IPS DF 6.9 (cell line): ENCODE measurements around the gene DICER1.

ENCODE experiments used
- DNase-seq: peaks from one replicate; pipeline ENCODE4 v3.0.0-alpha.2; 2013; ENCODE audit warnings: low read depth, low spot score
- H3K27ac ChIP-seq: one replicate; pipeline ENCODE4 v1.5.1; 2013; ENCODE audit warnings: low read length, control low read depth
- H3K27me3 ChIP-seq: 2 replicates; pipeline ENCODE4 v1.6.1; 2013; ENCODE audit warnings: mild to moderate bottlenecking, low read length; ENCODE audit not compliant: control insufficient read depth, insufficient read depth
- H3K36me3 ChIP-seq: 2 replicates; pipeline ENCODE4 v1.6.1; 2013; ENCODE audit warnings: low read length; ENCODE audit not compliant: control insufficient read depth, insufficient read depth
- H3K4me1 ChIP-seq: 2 replicates; pipeline ENCODE4 v1.6.1; 2013; ENCODE audit warnings: low read length; ENCODE audit not compliant: control insufficient read depth, insufficient read depth
- H3K4me3 ChIP-seq: 2 replicates; pipeline ENCODE4 v1.5.1; 2013; ENCODE audit warnings: mild to moderate bottlenecking, low read length
- H3K9me3 ChIP-seq: 2 replicates; pipeline ENCODE4 v1.6.1; 2013; ENCODE audit warnings: low read length, inconsistent platforms; ENCODE audit not compliant: control insufficient read depth, insufficient read depth
- WGBS: extraction: QIAGEN DNeasy Blood & Tissue Kit; methylation state at CpG from one replicate; pipeline ENCODE4 v1.1.7; 2013; ENCODE audit warnings: mixed read lengths, missing lambda C conversion rate; ENCODE audit not compliant: insufficient read length, insufficient coverage; 5-methylcytosine and 5-hydroxymethylcytosine counted together

DICER1 gene

DNA sequence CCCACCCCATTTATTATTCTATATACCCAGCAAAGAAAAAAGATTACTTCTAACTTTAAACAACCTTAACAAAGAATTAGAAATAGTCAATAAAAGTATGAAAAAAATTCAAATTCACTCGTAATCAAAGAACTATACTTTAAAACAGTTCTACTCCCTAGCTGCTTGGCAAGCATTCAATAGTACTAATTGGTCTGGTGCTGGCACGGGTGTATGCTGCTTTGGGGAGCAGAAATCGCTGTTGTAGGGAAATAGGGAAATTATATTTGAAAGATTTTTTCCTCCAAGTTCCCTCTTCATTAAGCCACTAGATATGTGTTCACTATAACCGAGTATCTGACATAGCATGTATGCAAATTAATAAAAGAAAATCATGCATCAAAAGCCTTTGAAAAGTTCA, 65.7 kb downstream of the DICER1 start:
- H3K4me1 ChIP-seq: no peaks in the 10 kb centered on the region
- no peak for DNase-seq
- no peak overlapping the region for H3K4me3 ChIP-seq
- peaks cover 3% of the 10 kb centered on the region; the same call in 1 of the 2 replicates for H3K36me3 ChIP-seq
- H3K27ac ChIP-seq: no peak overlapping the region
- no peaks in the 10 kb centered on the region for H3K27me3 ChIP-seq
- H3K9me3 ChIP-seq: no peaks in the 10 kb centered on the region
- no CpG with 5 or more reads among the region's 4 CpGs for WGBS

DNA sequence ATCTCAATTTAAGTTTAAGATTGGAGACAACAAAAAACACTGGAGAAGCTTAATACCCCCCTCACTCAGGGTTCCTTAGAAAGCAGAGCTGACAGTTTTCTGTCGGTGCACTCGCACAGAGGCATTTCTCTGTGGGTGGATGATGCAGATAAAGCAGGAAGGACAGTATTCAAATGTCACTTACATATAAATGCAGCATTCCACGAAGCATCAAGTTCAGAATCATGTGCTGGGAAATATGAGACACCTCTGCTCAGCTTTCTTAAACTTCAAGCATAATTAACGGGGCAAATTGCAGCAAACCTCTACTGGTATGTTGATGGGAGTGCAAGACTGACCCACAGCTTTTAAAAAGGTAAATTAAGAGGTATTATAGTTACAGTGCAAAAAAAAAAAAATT, 68.7 kb downstream of the DICER1 start:
- Histone ChIP-seq H3K36me3 (peaks cover 3% of the 10 kb centered on the region; the same call in 1 of the 2 replicates), H3K27ac (no peak overlapping the region), H3K4me1 (no peaks in the 10 kb centered on the region), H3K27me3 (no peaks in the 10 kb centered on the region), H3K4me3 (no peak overlapping the region), H3K9me3 (no peaks in the 10 kb centered on the region)
- WGBS: no CpG with 5 or more reads among the region's 4 CpGs
- DNase-seq: no peak

DNA sequence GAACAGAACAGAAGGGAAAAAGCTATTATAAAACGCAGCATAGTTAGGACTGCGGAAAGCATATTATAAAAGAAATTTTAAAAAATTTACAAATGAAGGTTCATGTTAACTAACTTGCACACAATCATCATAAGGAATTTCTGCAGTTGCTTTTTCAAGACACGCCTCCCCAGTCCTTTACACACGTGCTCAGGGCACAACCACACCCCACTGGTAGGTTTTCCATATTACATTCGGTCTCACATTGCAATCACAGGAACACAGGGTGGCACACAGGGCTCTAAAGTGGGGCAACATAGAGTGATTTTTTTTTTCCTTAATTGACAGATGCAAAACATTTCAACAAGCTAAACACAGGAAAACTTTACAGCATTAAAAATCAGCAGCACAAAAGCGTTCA, 69.7 kb downstream of the DICER1 start:
- DNase-seq: no peak
- WGBS: no CpG with 5 or more reads among the region's 6 CpGs
- Histone ChIP-seq H3K36me3 (no peaks in the 10 kb centered on the region; the same call in 1 of the 2 replicates), H3K27ac (no peak overlapping the region), H3K27me3 (no peaks in the 10 kb centered on the region), H3K9me3 (no peaks in the 10 kb centered on the region), H3K4me3 (no peak overlapping the region), H3K4me1 (no peaks in the 10 kb centered on the region)

DNA sequence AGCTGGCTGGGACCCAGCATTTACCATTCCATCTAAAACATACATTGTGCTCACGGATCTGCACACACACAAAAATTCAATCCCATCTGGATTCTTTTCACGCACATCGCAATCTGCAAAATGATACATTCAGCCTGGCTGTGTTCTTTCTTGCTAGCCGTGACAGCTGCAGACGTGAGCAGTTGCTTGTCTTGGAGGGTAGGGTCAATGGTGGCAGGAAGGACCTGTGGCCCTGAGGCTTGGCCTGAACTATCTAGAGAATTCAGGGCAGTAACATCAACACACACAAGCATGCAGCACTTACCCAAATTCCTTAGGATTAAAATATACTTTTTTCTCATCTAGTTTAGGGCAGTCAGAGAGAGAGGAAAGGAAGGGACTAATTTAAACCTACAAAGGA, 72.0 kb downstream of the DICER1 start:
- no peak for DNase-seq

DNA sequence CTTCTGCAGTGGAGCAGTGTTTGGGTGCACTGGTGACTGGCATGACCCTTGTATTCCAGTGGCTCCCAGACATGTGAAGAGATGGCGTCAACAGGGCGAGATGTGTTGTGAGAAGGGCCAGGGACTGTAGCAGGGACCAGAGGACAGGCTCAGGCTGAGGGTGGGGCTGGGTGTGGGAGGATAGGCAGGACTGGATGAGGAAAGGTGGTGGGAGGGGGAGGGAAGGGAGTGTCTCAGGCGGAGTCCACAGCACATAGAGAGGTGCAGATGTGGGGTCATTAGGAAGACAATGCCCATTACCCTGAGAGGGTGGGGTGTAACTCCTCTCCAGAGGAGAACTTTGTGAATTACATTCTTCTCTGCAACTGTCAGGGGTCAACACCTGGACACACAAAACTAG, 78.5 kb downstream of the DICER1 start:
- Histone ChIP-seq H3K4me3 (no peak overlapping the region), H3K9me3 (no peaks in the 10 kb centered on the region), H3K4me1 (peaks cover 3% of the 10 kb centered on the region; the same call in 1 of the 2 replicates), H3K27ac (no peak overlapping the region), H3K36me3 (no peaks in the 10 kb centered on the region), H3K27me3 (no peaks in the 10 kb centered on the region)
- WGBS: no CpG with 5 or more reads among the region's 3 CpGs
- no peak for DNase-seq

More for the DNA sequence above, 72.0 kb downstream of the DICER1 start:
- Histone ChIP-seq H3K36me3 (no peaks in the 10 kb centered on the region; the same call in 1 of the 2 replicates), H3K27me3 (no peaks in the 10 kb centered on the region), H3K9me3 (no peaks in the 10 kb centered on the region), H3K4me1 (no peaks in the 10 kb centered on the region), H3K4me3 (no peak overlapping the region), H3K27ac (no peak overlapping the region)
- no CpG with 5 or more reads among the region's 5 CpGs for WGBS

DNA sequence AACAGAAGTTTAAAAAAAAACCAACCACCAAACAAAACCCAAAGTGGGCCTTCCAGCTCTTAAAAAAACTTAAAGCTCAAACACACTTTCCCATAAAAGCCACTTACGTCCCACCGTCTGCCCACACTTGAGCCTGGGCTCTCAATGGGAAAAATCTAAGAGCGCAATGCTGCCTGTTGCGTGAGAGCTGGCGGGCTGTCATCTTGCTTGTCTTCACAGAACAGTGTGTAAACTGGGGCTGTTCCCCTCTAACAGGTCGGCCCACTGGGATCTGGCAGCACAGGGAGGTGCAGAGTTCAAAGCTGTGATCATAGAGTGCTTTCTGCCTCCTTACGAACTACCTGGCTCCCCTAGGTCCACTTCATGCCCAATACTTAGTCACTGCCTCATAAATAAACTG, 80.0 kb downstream of the DICER1 start:
- Histone ChIP-seq H3K4me3 (no peak overlapping the region), H3K27me3 (no peaks in the 10 kb centered on the region), H3K36me3 (no peaks in the 10 kb centered on the region), H3K27ac (no peak overlapping the region), H3K9me3 (no peaks in the 10 kb centered on the region), H3K4me1 (peaks cover 3% of the 10 kb centered on the region; the same call in 1 of the 2 replicates)
- no CpG with 5 or more reads among the region's 7 CpGs for WGBS
- no peak for DNase-seq

DNA sequence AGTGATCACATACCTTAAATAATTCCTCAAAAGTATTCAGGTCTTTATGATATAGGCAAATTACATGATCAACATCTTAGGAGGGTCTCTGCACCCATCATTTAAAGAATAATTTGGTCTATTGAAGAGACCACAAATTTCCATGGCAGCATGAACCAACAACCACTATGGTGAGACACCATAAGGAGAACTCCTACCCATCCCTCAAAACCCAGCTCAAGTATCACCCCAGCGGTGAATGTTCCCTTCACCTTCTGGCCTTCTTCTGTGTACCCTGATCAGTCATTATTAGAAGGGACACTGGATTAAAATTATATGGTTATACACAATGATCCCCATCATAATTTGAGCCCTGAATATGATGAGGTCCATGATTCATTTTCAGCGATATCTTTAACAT, 81.5 kb downstream of the DICER1 start:
- Histone ChIP-seq H3K27me3 (no peaks in the 10 kb centered on the region), H3K9me3 (no peaks in the 10 kb centered on the region), H3K36me3 (no peaks in the 10 kb centered on the region), H3K4me1 (peaks cover 3% of the 10 kb centered on the region; the same call in 1 of the 2 replicates), H3K27ac (no peak overlapping the region), H3K4me3 (no peak overlapping the region)
- WGBS: no CpG with 5 or more reads among the region's 2 CpGs
- DNase-seq: no peak

DNA sequence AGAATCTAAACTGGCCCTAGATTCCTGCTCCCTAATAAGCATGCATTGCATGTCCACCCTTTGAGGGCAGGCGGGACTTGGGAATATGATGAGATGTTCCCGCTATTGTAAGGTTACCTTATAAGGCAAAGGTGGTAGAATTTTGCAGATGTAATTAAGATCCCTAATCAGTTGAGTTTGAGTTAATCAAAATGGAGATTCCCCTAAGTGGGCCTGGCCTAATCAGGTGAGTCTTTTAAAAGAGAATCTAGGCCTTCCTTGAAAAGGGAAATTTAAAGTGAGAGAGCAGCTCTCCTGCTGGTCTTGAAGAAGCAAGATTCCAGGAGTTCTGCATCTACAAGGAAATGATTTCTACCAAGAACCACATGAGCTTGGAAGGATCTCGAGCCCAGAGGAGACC, 83.4 kb downstream of the DICER1 start:
- H3K36me3 ChIP-seq: no peaks in the 10 kb centered on the region
- H3K9me3 ChIP-seq: no peaks in the 10 kb centered on the region
- no peak overlapping the region for H3K4me3 ChIP-seq
- peaks cover 3% of the 10 kb centered on the region; the same call in 1 of the 2 replicates for H3K4me1 ChIP-seq
- H3K27ac ChIP-seq: no peak overlapping the region
- no peak for DNase-seq
- H3K27me3 ChIP-seq: no peaks in the 10 kb centered on the region
- WGBS: no CpG with 5 or more reads among the region's 3 CpGs

DNA sequence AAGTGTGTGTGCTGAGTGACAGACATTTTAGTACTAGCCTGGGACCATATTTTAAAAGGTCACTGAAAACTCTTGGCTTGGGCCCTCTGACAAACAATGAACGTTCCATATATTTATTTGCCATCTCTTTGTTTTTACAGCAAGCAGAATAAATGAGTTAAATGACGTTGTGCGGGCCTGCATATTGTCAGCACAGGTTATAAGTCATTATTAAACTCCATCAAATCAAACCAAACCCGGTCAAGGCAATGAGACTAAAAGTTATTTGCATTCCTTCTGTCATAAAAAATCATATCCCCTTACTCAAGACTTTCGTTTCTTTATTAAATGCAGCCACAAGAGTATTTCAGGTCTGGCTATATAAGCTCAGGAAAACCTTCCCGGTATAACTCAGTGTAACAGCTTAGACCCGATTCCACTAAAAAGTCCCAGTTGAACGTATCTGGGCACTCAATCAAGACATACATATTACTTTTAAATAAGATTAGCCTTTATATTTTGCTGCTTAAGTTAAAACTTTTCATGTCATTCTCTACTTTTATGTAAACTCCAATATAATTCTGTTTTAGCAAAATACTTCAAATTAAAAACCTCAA, 84.9 kb downstream of the DICER1 start:
- Histone ChIP-seq H3K9me3 (no peaks in the 10 kb centered on the region), H3K27me3 (no peaks in the 10 kb centered on the region), H3K36me3 (no peaks in the 10 kb centered on the region), H3K4me1 (no peaks in the 10 kb centered on the region), H3K4me3 (no peak overlapping the region), H3K27ac (no peak overlapping the region)
- no CpG with 5 or more reads among the region's 8 CpGs for WGBS
- no peak for DNase-seq

DNA sequence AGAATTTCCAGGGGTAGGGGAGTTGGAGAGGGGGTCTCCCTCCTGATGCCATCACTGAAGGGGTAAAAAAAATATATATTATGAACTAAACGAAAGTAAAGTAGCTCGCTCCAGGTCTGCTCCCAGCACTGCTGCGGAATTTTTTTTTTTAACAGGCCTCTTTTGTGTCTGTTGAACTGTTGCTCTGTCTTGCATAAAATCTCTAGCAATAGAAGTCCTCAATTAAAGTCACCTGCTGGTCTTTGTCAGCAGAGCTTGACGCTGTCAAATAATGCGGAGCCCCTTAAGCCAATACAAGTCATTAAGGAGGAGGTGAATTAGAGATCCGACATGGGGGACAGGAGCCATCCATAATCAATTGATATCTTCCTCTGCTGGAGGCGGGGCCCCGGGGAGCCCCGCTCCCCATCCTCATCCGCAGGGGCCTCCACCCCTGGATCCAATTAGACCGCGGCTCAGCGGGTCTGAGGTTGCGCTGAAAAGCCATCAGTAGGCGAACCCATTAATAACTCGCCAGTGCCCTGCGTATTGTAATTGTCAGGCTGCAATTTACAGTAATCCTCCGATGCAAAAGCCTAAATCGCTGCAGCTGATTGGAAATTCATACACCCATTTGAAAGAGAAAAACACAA, 85.6 kb downstream of the DICER1 start:
- DNase-seq: no peak
- Histone ChIP-seq H3K27ac (no peak overlapping the region), H3K27me3 (no peaks in the 10 kb centered on the region), H3K36me3 (no peaks in the 10 kb centered on the region), H3K4me1 (no peaks in the 10 kb centered on the region), H3K9me3 (no peaks in the 10 kb centered on the region), H3K4me3 (no peak overlapping the region)
- no CpG with 5 or more reads among the region's 19 CpGs for WGBS
